GM19468 (cell line): ENCODE measurements around the gene SORCS2.

Experiments used
- ATAC-seq: cut with Tn5 transposase; IDR thresholded peaks from one replicate; pipeline ENCODE4 v1.9.1; 2021; ENCODE audit warnings: mild to moderate bottlenecking, moderate library complexity, moderate number of reproducible peaks; ENCODE audit not compliant: unreplicated experiment; ENCODE audit errors: extremely low read depth

SORCS2 gene

DNA sequence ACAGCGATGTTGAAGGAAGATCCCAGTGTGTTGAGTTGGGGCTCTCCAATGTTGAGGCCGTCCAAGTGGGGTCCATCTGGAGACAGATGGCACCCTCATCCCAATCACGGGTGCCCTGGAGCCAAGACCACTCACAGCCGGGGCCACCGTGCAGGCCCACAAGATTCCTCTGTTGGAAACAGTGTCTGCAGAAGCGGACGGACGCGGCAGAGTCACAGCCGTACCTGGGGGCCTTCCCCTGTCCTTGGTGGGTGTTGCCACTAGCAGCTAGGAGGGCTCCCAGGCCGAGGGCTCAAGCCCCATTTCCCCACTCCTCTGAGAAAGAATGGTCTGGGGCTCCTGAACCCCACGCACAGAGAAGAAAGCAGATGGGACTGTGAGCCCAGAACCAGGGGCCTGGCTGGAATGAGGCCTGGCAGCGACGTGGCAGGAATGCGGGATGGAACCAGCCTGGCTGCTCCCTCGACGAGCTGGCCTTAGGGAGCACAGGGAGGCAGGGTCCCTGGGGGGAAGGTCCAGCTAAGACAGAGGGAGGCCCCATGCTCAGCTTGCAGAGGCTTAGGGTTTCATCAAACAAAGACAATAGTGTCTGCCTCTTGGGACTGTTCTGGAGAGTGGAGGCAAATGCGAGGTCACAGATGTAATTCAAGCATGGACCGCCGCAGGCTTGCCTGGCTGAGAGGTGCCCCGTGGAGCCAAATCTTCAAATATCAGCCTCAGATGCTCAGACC, 518.4 kb downstream of the SORCS2 start:
- no peak for ATAC-seq

DNA sequence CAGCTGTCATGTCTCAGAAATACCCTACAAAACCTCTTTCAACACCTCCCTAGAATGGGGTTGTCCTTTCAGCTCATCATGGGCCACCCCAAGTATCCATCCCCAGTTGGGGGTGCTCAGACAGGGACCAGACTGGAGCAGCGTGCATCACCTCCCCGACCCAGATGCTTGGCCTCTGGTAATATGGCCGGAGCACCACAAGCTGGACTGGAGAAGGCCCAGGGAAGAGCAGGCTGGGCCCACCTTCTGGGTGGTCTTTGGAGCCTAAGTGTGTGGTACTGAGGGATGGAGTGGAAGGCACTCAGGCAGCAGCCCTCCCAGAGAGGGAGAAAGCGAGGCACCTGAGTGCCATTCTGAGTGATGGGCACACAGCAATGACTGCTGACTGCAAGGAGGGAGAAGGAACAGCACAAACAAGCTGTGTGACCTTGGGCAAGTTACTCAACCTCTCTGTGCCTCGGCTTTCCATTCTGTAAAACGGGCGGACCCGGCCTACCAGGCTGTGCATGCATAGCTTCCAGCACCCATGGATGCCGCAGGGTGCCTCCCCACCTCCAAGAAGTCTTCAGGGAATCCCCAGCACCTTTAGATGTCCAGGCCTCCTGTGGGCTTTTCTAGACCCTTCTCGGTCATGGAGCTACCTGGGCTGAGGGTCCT, 519.1 kb downstream of the SORCS2 start:
- ATAC-seq: no peak

GRCh38 chr4:7712021-7712671, 519.8 kb downstream of the SORCS2 start:
- no peak for ATAC-seq

DNA sequence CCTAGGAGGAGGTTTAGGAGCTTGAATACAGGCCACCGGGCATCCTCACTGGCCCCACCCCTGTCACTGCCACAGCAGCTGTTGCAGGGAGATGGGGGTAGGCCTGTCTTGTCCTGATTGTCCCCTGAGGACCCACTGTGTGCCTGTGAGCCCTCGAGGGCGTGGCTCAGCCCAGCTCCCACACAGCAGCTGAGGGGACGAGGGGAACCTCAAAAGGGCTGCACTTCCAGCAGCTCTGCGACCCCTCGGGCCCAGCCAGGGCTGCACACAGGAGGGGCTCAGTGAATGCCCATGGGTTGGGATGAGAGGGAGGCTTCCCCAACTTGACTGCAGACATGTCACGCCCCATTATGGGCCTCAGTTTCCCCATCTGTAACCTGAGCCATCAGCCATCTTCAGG, 521.4 kb downstream of the SORCS2 start:
- no peak for ATAC-seq

- no peak for ATAC-seq
Observed at GRCh38 chr4:7714176-7714575, 521.8 kb downstream of the SORCS2 start.

GRCh38 chr4:7714738-7715137, 522.4 kb downstream of the SORCS2 start:
- ATAC-seq: no peak

DNA sequence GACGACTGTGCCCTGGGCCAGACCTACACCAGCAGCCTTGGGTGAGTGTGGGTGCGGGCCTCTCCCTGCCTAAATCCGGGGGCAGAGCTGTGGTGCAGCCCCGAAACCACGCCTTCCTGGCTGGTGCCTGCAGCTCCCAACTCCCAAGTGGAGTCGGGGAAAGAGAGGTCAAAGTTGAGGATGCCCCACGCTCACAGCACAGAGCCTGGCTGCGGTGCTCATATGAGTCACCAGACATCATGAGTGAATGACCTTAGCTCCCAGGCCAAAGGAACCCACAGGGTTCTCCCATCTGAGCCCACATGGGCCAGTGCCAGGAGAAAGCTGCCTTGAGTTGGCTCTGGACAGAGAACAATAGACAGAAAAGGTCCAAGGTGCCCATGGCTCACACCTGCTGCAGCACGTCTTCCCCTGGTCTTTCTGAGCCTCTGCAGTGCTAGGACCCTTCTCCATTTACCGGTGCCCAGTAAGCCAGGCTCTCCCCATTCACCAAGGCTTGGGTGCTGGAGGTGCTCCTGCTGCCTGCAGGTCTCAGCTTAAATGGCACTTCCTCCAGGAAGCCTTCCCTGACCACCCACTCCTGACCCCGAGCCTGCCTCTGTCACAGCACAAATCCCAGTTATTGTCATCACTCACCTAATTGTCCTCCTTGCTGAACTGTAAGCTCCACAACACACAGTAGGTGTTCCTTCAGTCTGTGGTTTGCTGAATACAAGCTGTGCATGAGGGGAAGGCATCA, 523.1 kb downstream of the SORCS2 start:
- ATAC-seq: no peak

DNA sequence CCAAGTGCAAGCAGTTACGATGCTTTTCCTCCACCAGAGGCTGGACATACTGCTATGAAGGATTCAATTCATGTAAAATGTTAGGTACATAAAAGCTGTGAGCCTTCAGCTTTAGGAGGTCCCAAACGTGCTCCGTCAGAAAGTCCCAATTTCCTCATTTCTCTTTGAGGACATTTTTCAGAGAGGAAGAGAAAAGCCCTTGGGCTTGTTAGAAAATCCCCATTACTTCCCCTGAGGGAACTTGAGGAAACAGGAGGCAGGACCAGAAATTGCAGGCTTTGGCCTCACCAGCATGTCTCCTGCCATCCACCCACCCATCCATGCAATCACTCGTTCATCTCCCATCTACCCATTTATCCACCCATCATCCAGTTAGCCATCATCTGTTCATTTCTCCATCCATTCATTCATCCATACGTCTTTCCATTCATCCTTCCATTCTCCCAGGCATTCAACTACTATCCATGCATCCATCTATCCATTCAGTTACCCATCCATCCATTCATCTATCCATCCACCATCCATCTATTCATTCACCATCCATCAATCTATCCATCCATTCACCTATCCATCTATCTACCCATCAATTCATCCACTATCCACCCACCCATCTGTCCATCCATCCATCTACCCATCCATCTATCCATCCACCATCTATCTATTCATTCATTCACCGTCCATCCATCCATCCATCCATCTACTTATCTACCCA, 523.8 kb downstream of the SORCS2 start:
- ATAC-seq: no peak

DNA sequence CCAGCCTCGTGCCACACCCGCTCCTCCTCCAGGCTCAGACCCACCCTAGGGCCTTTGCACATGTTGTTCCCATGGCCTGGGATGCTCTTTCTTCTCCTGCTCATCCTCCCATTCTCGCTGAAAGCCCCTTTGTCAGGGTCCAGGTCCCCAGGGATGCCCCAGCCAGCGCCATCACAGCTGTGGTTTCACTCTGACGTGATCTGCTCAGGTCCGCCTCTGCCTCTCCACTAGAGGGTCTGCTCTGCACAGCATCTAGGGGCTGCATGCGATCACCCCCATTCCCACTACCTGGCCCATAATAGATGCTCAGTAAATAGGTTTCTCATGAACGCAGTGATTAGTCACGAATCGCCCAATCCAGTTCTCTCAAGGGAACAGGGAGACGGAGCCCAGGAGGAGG, 524.8 kb downstream of the SORCS2 start:
- no peak for ATAC-seq

GRCh38 chr4:7717946-7718490, 525.7 kb downstream of the SORCS2 start:
- no peak for ATAC-seq

DNA sequence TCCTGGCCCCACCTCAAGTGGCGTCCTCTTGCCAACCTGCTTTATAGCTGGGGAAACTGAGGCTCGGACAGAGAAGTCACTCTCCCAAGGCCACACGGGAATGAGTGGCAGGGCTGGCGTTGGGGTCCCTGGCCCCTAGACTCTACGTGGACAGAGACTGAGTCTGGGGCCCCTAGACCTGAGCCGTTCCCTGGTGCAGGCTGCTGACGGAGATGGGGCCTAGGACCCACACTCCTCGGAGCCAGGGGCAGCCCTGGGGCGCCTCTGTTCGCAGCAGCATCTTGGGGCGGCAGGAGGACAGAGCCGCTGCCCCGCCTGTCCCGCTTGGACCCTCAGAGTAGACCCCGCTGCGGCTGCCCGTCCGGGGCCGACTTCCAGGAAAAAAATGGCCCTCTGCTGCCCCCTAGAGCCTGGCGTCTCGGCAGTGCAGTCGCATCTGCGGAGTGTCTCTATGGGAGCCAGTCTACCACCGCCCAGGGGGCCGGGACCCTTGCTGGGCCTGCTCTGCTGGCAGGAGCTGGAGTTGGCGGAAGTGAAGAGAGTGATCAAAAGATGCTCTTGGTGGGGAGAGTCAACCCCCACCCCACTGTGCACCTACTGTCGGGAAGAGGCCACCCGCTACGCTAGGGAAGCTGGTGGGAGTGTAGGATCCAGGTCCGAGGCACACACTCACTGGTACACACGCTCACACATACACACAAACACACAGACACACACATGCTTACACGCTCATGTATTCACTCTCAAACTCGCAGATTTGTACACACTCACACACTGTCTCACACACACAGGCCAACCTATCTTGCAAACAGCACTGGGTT, 527.2 kb downstream of the SORCS2 start:
- no peak for ATAC-seq

GRCh38 chr4:7721984-7722551, 529.7 kb downstream of the SORCS2 start:
- ATAC-seq: no peak

DNA sequence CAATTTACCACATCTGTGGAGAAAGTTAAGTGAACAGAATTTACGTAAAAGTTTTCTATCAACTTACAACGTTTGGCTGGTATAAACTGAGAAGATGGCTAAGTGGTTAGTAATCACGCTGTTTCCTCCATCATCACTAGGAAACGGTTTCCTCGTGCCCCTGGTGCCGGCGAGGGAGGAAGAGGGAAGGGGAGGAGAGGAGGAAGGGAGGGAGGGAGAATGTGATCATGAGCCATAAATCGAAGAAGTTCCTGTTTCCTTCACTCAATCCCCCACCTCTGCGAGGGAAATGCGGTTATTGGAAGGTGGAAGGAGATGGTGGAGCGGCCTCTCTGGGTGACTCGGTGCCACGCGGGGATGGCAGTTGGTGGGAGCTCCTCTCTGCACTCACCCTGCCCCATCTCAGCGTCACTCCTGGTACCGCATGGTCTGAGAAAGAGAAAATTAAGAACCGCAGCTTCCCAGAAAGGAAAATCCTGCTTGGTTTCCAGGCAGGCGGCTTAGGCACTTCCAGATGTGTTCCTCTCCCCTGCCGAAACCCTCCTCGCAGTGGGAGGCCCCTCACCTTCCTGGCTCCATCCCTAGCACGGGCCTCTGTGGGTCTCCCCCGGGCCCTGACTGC, 530.5 kb downstream of the SORCS2 start:
- no peak for ATAC-seq

- ATAC-seq: no peak
Observed at GRCh38 chr4:7723625-7724024, 531.3 kb downstream of the SORCS2 start.

DNA sequence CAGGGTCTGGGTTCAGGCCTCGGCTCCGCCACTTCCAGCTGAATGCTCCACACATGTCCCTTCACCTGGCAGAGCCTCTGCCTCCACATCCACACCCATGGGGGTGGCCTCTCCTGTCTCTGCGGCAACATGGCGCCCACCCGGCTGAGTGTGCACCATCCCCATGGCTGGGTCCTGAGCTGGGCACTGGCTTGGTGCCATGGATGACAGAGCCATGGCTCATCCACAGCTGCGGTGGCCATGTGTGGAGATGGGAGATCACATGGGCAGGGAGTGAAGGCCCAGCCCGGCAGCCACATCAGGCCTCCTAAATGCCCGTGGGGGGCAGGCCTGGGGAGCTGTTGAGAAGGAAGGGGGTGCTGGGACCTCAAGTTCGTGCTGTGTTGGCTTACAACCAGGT, 533.6 kb downstream of the SORCS2 start:
- ATAC-seq: no peak

- ATAC-seq: no peak
Observed at GRCh38 chr4:7726665-7727413, 534.5 kb downstream of the SORCS2 start.

GRCh38 chr4:7727749-7728148, 535.4 kb downstream of the SORCS2 start:
- ATAC-seq: no peak

- ATAC-seq: no peak
Observed at GRCh38 chr4:7731437-7731836, 539.1 kb downstream of the SORCS2 start.
